Esophagus muscularis mucosa (tissue), 4 donors: Measurements from ENCODE around the gene CENPE. TPM values are rescaled to one million over a fixed set of nuclear protein-coding genes. Genes with fewer than 3 reads are reported as not detected.
A peak's percentile ranks its signal among the peaks of the same experiment; 100 is the strongest.

Source experiments
- DNase-seq: peaks from one replicate; pipeline ENCODE4 v3.0.0-alpha.2; 2017; ENCODE audit errors: extremely low spot score
- H3K27ac ChIP-seq, 4 donors: fragments of 200-600 bp; sonication (generic); replicated peaks in 1 of 4; 1 replicate in 3 of 4; 2 replicates in 1 of 4; pipeline ENCODE4 v1.5.1; 2016 to 2019; ENCODE audit warnings: mild to moderate bottlenecking in 1 of 4
- H3K27me3 ChIP-seq, 4 donors: fragments of 200-600 bp; sonication (generic); one replicate each; pipeline versions ENCODE4 v1.5.1 to v1.6.0; 2016 to 2019
- H3K36me3 ChIP-seq, 4 donors: fragments of 200-600 bp; sonication (generic); one replicate each; pipeline ENCODE4 v1.5.1; 2016 to 2019
- H3K4me1 ChIP-seq, 4 donors: fragments of 200-600 bp; sonication (generic); one replicate each; pipeline ENCODE4 v1.5.1; 2016 to 2019
- H3K4me3 ChIP-seq, 4 donors: fragments of 200-600 bp; sonication (generic); 1 replicate in 2 of 4; 2 replicates in 2 of 4; pipeline ENCODE4 v1.5.1; 2016 to 2019; ENCODE audit warnings: mild to moderate bottlenecking in 4 of 4, moderate library complexity in 1 of 4
- H3K9me3 ChIP-seq, 4 donors: fragments of 200-600 bp; sonication (generic); 1 replicate in 3 of 4; 2 replicates in 1 of 4; pipeline ENCODE4 v1.5.1; 2016 to 2019
- EP300 ChIP-seq: sonication (generic); formaldehyde crosslinking; IDR thresholded peaks from one replicate; pipeline ENCODE4 v1.6.1; 2017; ENCODE audit warnings: antibody characterized with exemption
- POLR2A ChIP-seq: fragments of 450-650 bp; IDR thresholded peaks from one replicate; pipeline ENCODE4 v1.6.1; 2017; ENCODE audit warnings: antibody characterized with exemption, moderate library complexity, mild to moderate bottlenecking, low read depth
- POLR2AphosphoS5 ChIP-seq, 2 donors: sonication (generic); formaldehyde crosslinking; IDR thresholded peaks; one replicate each; pipeline ENCODE4 v1.6.1; 2017; ENCODE audit warnings: antibody characterized with exemption in 2 of 2
- WGBS: methylation state at CpG from one replicate; pipeline ENCODE4 v1.1.5; 2018; 5-methylcytosine and 5-hydroxymethylcytosine counted together
- intact Hi-C: fragments of 100-400 bp; cut with DNase I; formaldehyde crosslinking; loops from one replicate; pipeline ENCODE4 v1.15.1; 2023
- total RNA-seq, 4 donors: library from RNA; depleted of rRNA; stranded (reverse); fragments of >200 nt; gene quantifications; one replicate each; pipeline versions ENCODE4 v1.1.0 to v1.2.1, GENCODE V29; 2016
- TF ChIP-seq, protein P1 (sequence below), 3 experiments: fragments of 200-600 bp in 2 of 3; fragments of 450-650 bp in 1 of 3; sonication (generic) in 2 of 3; IDR thresholded peaks; one replicate each; pipeline ENCODE4 v1.5.1; 2017 to 2019; ENCODE audit warnings: antibody characterized with exemption in 3 of 3, mild to moderate bottlenecking in 2 of 3, moderate library complexity in 1 of 3

The CENPE gene
- total RNA-seq, 4 donors from 2014 or later, result 0.42 to 1.2 (median 0.69) TPM

DNA sequence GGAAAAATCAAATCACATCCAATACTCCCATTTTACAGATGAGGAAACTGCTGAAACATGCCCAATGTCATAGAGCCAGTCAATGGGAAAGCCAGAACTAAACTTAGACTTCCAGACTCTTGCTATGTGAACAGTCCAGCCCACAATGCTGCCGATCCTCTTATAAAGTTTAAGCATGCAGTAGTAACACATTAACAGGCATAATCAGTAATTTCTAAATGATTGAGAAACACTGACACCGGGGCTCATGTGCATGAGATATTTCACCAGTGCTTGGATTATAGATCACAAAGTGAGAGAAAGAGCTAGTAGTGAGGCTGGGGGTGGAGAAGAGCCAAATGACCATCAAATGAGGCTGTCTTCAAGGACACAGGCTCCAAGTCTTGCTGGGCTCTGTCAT is 101.0 kb downstream of the CENPE start:
- H3K27me3 ChIP-seq, result no peaks in the 10 kb centered on the region
- DNase-seq, result no peak
- no peak overlapping the region for H3K27ac ChIP-seq
- no peaks in the 10 kb centered on the region for H3K9me3 ChIP-seq
- TF ChIP-seq, protein P1, sequence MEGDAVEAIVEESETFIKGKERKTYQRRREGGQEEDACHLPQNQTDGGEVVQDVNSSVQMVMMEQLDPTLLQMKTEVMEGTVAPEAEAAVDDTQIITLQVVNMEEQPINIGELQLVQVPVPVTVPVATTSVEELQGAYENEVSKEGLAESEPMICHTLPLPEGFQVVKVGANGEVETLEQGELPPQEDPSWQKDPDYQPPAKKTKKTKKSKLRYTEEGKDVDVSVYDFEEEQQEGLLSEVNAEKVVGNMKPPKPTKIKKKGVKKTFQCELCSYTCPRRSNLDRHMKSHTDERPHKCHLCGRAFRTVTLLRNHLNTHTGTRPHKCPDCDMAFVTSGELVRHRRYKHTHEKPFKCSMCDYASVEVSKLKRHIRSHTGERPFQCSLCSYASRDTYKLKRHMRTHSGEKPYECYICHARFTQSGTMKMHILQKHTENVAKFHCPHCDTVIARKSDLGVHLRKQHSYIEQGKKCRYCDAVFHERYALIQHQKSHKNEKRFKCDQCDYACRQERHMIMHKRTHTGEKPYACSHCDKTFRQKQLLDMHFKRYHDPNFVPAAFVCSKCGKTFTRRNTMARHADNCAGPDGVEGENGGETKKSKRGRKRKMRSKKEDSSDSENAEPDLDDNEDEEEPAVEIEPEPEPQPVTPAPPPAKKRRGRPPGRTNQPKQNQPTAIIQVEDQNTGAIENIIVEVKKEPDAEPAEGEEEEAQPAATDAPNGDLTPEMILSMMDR (IDR thresholded peaks at IDR 0.05), result no peak
- TF ChIP-seq EP300 (no peak), POLR2A (no peak), POLR2AphosphoS5 (IDR thresholded peaks at IDR 0.05) (no peak)
- intact Hi-C loops, result loop anchor here (5.0 to 10.0 kb wide), 4 partner anchors 222 to 752 kb away; partner anchors contain the start of gene SLC39A8
- H3K4me1 ChIP-seq, result peaks cover 11 to 42% (median 35%) of the 10 kb centered on the region in 4 donors
- 77% methylated on average over 2 of the region's 2 CpGs for WGBS
- H3K36me3 ChIP-seq, result peaks cover 0 to 5% (median 1%) of the 10 kb centered on the region in 4 donors
- H3K4me3 ChIP-seq, result no peak overlapping the region

DNA sequence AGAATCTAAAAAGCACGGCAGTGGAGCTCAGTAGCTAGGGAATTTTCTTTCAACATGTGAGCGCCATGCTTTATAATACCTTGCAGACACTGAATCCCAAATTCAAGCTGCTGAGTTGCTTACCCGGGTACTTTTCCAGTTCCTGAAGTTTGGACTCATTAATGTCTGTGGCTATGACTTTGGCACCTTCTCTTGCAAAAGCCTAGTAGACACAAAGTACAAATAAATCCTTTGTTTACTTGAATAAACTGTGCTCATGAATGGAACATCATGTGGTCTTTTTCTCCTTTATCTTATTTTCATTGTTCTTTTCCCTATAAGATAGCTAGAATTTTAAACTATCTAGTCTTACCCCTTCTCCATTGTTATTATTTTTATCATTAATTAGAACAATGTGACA is 103.1 kb downstream of the CENPE start:
- peaks cover 10 to 25% (median 18%) of the 10 kb centered on the region in 4 donors for H3K36me3 ChIP-seq
- H3K27ac ChIP-seq, result no peak overlapping the region

DNA sequence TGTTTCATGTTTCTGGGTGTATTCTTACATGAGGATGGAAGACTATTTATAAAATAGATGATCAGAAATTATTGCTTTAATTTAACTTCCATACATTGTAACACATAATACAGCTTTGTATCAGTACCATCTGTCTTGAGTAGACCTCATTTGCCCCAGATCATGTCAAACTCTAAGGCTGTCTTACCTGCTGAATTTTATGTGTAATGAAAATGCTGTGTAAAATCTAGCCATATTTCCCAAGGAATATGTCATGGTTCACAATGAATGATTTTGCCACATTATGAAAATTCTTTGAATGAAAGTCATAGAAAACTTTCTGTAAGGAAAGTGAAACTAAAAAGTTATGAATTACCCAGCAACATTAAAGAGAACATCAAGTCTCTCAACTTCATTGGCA is 105.9 kb downstream of the CENPE start:
- Histone ChIP-seq H3K27ac (no peak overlapping the region), H3K27me3 (no peaks in the 10 kb centered on the region), H3K9me3 (no peaks in the 10 kb centered on the region), H3K36me3 (peaks cover 32 to 54% (median 42%) of the 10 kb centered on the region in 4 donors), H3K4me3 (no peak overlapping the region), H3K4me1 (peaks cover 0 to 22% (median 14%) of the 10 kb centered on the region in 4 donors)
- TF ChIP-seq EP300 (no peak), POLR2AphosphoS5 (IDR thresholded peaks at IDR 0.05) (no peak), POLR2A (no peak)
- TF ChIP-seq, protein P1 (IDR thresholded peaks at IDR 0.05), result no peak
- intact Hi-C loops, result loop anchor here (10.0 kb wide), 3 partner anchors 217 to 747 kb away; partner anchors contain the start of gene SLC39A8
- no peak for DNase-seq

More for the DNA sequence above, 103.1 kb downstream of the CENPE start:
- no peak for DNase-seq
- TF ChIP-seq POLR2A (no peak), POLR2AphosphoS5 (IDR thresholded peaks at IDR 0.05) (no peak), EP300 (no peak)
- TF ChIP-seq, protein P1 (IDR thresholded peaks at IDR 0.05), result no peak
- no peak overlapping the region for H3K4me3 ChIP-seq
- peaks cover 11 to 42% (median 39%) of the 10 kb centered on the region in 4 donors for H3K4me1 ChIP-seq
- no peaks in the 10 kb centered on the region for H3K9me3 ChIP-seq
- 88% methylated on average over 3 of the region's 3 CpGs for WGBS
- intact Hi-C loops, result loop anchor here (5.0 to 10.0 kb wide), 4 partner anchors 220 to 750 kb away; partner anchors contain the start of gene SLC39A8
- H3K27me3 ChIP-seq, result no peaks in the 10 kb centered on the region

DNA sequence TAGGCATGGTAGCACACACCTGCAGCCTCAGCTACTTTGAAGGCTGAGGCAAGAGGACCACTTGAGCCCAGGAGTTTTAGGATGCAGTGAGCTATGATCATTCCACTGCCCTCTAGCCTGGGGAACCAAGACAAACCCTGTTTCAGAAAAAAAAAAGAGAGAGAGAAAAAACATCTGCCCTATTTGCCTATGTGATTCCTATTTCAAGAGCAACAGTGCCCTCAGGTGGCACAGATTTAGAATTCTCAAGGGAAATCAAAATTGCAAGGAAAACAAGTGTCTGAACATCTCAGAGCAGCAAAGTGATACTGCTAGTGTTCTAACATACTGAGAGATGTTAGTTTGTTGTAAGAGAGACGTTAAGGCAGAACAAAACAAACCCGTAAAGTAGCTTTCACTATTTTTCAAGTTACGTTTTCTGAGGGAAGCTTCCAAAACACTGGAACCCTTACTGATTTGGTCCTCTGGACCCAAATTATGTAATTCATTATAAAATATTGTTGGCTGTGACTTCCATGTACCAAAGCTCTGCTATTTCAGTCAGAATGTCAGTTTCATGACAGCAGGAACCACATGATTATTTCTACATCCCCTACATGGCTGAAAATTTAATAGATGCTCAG is 106.4 kb downstream of the CENPE start:
- no peak for DNase-seq
- peaks cover 37 to 59% (median 47%) of the 10 kb centered on the region in 4 donors for H3K36me3 ChIP-seq
- 41% methylated on average over 3 of the region's 3 CpGs for WGBS
- H3K4me1 ChIP-seq, result peaks cover 0 to 20% (median 10%) of the 10 kb centered on the region in 4 donors
- no peak for TF ChIP-seq POLR2AphosphoS5 (IDR thresholded peaks at IDR 0.05)
- TF ChIP-seq, protein P1 (IDR thresholded peaks at IDR 0.05), result peak; percentile 32 to 52 (median 42)
- H3K27ac ChIP-seq, result no peak overlapping the region
- H3K4me3 ChIP-seq, result no peak overlapping the region
- no peaks in the 10 kb centered on the region for H3K27me3 ChIP-seq
- intact Hi-C loops, result loop anchor here (10.0 kb wide), 3 partner anchors 217 to 747 kb away; partner anchors contain the start of gene SLC39A8
- H3K9me3 ChIP-seq, result no peaks in the 10 kb centered on the region
